ENCODE data around the gene ABCF3.

Gene ABCF3

DNA sequence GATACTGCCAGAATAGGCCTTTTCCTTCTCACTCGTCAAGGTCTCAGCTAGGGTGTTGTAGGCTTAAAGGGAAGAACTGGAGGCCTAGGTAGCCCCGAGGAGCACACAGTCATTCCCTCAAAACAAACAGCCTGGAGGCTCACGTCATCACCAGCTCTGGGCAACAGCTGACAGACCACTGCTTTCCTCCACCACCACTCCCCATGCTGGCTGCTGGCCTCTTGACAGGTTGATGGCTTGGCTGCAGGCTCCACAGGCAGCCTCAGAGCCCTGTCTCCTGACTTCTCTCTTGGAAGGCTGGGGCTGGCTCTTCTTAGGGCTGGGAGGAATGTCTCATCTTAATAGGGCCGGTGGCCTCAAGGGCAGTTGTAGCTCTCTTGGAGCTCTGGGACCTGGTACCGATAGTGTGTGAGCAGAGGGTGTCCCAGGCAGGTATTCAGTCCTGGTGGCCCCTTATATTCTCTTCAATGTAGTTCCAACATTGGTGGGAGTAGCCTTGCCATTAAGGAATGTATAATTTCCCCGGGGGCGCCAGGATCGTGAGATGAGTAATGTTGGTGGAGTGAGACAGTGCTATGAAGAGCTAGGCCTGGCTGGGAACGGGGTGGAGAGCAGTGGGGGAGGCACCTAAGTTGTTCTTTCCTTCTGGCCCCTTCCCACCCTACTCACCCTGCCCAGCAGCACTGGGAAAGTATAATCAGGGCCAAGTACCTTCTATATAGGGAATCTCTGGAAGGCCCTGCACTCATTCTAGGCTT is 17.5 kb upstream of the ABCF3 start:
- DNase-seq, result no peak

DNA sequence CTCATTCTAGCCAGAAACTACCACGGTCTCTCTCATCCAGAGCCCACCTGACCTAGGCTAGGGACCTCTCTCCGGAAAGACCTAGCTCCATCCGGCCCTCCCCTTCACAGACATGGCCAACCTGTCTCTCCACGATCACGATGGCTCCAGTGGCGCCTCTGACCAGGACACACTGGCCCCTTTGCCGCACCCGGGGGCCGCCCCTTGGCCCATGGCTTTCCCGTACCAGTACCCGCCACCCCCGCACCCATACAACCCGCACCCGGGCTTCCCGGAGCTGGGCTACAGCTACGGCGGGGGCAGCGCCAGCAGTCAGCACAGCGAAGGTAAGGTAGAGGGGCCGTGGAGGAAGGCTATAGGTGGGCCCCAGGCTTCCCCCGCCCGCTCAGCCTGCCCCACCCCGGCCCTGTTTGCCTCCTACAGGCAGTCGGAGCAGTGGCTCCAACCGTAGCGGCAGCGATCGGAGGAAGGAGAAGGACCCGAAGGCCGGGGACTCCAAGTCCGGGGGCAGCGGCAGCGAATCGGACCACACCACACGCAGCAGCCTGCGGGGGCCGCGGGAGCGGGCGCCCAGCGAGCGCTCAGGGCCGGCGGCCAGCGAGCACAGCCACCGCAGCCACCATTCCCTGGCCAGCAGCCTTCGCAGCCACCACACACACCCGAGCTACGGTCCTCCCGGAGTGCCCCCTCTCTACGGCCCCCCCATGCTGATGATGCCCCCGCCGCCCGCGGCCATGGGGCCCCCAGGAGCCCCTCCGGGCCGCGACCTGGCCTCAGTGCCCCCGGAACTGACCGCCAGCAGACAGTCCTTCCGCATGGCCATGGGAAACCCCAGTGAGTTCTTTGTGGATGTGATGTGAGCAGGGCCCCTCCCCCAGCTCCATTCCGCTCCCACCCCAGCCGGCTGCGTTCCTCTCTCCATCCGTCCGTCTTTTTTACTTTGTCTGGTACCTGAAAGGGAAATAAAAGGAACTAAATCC is 15.8 kb upstream of the ABCF3 start:
- DNase-seq, result no peak

DNA sequence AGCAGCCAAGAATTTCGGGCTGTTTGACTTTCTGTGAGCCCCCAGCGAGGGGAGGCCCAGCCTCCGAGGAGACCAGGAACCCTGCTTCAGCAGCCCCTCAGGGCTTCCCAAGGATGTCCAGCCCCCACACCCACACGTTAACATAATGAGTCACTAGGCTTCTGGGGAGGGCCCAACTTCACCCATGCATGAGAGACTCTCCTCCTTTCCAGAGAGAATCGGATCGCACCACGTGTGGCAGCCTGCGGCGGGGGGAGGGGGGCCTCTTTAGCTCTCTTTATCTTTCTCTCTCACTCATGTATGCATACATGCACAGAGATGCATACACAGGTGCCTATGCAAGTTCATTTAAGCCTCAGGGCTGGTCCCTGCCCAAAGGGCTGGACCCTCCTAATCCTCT is 14.4 kb upstream of the ABCF3 start:
- DNase-seq, result no peak

DNA sequence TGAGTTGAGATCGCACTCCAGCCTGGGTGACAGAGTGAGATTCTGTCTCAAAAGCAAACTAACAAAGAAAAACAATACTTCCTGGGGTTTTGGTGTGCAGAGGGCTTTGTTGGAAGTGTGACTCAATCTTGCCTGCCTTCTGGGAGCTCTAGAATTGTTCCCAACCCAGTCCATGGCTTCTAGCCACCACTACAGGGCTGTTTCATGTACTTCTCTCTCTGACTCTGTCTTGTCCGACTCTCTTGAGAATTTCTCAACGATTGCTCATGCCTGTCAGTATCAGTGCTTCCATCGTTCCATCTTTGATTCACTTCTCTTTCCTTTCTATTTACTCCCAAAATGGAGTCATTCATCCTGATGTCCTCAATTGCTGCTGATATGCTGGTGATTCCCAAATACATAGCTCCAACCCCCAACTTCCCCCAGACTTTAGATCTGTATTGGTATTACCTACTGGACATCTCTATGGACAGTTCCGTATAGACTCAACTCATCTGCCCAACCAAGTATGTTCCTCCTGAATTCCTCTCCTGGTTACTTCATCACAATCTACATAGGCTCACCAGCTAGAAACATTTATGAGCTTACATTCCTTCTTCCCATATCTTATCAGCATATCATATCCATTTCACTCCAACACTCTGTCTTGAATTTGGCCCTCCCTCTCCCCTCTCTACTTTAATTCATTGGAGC is 13.2 kb upstream of the ABCF3 start:
- DNase-seq, result no peak

DNA sequence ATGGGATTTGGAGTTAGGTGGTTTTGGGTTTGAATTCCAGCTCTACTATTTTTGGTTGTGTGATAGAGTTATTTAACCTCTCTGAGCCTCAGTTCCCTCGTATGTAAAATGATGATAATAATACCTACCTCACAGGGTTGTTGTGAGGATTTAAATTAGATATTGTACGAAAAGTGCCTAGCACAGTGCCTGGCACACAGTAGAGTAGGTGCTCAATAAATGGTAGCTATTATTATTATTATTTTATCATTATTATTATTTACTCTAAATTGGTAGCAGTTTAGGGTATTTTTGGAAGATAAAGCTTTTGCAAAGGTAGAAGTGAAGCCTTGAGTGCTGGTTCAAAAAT is 12.7 kb upstream of the ABCF3 start:
- no peak for DNase-seq

DNA sequence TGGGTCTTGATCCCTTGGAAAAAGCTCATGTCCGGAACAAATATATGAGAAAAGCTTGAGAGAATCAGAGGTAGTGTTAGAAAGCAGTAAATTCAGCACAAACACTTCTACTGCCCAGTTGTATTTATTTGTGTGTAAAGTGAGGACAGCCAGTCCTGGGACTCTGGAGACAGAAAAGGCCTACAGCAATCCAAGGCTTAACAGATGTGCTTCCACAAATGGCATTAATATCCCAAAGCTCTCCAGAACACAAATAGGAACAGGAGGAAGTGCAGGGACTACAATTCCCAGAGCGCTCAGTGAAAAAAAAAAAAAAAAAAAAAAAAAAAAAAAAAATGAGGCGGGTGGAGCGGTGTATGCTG is 11.7 kb upstream of the ABCF3 start:
- no peak for DNase-seq

DNA sequence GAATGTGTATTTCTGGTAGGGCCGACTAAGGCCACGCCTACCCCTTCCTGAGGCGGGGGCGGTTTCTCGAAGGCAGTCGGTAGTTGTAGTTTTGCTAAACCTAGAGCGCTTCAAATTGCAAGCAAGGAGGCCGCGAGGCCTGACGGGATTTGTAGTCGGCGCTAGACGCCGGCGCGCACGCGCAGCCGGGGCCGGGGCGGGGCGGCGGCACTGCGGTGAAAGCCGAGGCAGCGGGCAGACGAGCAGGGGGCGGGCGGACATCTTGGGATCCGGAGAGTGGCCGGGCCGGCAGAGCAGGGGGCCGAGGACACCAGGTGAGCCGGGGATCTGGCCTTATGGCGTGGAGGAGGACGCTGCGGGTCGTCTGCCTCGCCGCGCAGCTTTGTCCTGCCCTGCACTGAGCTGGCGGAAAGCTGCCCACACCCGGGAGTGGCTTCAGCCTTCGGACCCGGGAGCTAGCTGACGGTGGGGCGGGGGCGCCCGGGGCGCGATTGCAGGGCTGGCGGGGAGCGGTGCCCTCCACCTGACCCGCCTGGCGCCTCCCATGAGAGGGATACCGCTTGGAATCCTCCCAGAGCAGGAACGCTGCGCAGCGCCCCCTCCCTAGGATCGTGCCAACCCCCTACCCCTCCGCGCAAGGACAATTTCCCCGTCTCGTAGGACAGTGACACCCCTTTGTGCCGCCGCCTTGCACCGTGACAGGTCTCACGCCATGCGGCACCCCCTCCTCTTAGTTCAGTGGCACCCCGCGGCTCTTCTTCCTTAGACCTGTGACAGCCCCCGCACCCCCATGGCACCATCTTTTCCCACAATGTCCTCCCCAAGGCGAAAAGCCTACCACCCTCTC is 11.1 kb upstream of the ABCF3 start, which contains the start of gene AP2M1:
Gene AP2M1 (plus strand): TSS at position 210 of the 847 bp plus-strand sequence. CDS start 2,139 bp downstream, outside the sequence.
- DNase-seq, result peak; percentile 99

DNA sequence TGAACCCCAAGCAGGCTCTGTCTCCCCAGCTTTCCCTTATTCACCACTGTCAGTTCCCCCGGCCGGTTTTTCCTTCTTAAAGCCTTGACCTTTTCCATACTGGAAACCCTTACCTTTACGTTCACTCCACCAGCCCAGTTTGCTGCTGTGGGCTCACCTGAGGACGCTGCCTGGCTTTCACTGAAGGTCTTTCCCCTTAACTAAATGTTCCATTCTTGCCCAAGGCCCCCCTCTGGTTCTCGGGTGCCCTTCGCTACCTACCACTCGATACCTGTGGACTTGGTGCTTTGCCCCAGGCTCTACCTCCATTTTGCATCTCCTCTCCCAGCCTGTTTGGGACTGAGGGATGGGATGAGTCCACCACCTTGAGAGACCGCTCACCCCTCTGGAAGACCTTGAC is 10.5 kb upstream of the ABCF3 start:
- no peak for DNase-seq

DNA sequence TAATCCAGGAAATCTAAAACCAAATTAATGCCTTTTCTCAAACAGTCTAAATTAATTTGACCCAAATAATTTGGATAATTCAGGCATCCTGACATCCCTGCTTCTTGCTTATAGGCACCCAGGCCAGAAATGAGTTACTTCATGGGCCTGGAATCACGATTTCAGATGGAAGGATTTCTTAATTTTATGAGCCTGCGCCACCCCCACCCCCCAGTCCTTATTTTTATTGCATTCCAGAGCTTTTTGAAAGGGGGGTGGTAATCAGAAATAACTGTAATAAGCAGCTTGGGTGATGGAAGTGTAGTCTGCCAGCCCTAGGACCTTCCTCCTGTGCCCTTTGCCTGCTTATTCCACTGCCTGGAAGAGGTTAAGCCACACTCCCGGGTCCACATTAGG is 10.0 kb upstream of the ABCF3 start:
- no peak for DNase-seq

DNA sequence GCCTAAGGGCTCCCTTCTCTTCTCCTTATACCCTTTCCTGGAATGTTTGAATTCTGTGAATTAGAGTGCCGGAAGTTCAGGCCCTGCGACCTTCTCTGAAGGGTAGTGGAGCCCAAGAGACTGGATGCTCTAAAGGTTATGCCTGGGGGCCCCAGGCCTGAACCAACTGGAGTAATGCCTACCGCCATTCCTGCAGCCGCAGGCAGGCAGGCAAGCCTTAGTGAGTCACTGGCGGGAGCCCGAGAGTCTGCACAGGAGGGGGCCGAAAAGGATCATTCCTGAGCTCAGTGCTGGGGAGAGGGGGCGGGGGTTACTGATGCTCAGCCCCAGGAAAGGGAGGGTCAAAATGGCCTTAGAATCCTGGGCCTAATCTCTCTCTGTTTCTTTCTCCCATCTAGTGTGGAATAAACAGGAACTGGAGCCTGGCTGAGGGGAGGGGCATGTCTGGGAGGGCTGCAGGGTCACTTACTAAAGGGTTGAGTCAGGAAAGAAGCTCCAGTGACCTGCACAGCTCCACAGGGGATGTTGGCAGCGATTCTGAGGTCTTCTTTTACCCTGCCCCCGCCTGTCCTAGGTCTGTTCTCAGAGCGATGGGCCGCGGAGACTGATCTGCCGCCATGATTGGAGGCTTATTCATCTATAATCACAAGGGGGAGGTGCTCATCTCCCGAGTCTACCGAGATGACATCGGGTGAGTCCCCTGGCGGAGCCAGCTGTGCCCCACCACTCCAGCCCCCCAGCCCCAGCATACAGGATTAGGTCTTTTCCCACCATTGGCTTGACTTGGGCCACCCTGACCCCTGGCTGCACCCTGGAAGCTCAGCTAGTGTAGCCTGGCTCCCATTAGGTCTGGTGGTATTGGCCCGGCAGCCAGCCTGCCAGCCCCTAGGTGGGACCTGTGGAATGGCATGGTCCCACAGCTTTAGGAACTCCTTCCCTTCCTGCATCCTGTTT is 9.3 kb upstream of the ABCF3 start:
- DNase-seq, result no peak

DNA sequence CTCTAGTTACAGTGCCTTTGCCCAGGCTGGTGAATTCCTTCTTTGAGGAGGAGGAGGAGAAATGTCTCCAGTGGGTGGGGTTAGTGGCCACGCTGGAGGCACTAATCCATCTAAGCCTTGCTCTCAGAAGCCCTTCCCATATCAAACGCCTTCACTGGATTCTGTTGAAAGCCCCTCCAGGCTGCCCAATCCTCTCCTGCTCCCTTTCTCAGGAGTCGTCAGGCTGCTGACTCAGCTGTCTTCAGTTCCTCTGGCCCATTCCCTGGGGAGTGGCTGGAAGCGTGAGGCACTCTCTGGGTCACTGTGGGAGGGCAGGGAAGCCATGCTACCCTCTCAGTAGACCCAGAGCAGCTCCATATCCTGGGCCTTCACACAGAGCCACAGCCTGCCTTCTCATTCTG is 8.7 kb upstream of the ABCF3 start:
- DNase-seq, result no peak

DNA sequence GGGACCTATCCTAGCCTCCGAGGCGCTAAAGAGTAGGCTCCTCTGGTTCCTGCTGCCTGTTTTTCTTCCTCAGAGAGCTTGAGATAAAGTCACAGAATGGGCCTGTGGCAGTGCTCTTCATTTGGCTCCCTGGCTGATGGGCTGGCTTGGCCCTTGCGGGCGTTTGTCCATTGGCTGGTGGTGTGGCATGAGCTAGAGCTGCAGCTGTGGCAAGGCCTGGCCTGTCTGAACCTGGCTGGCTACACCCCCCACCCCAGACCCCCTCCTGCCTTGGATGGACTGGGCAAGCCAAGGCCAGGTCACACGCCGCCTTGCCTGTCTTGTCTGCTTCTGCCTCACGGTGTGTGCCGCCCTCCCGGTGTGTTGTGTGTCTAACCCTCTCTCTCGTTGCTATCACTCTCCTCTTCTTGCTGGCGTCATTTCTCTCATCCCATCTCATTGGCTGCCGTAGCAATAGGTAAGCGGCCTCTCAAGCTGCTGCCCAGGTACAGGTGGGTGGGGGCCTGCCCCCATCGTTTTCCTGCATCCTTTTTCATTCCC is 8.2 kb upstream of the ABCF3 start:
- DNase-seq, result no peak

DNA sequence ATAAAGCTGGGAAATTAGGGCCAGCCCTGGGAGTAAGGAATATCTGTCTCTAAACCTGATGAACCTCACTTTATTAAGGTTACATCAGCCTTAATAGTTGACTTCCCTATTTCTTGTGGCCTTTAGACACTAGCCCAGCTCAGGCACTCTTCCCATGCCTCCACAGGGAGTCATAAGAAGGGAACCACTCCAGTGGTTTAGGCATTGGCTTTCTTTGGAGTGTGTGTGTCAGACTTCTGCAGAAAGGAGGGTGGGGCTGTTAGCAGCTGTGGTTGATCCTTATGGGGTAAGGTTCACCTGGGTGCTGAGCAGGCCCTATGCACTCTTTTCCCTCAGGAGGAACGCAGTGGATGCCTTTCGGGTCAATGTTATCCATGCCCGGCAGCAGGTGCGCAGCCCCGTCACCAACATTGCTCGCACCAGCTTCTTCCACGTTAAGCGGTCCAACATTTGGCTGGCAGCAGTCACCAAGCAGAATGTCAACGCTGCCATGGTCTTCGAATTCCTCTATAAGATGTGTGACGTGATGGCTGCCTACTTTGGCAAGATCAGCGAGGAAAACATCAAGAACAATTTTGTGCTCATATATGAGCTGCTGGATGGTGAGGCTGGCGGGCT is 7.4 kb upstream of the ABCF3 start:
- DNase-seq, result no peak

DNA sequence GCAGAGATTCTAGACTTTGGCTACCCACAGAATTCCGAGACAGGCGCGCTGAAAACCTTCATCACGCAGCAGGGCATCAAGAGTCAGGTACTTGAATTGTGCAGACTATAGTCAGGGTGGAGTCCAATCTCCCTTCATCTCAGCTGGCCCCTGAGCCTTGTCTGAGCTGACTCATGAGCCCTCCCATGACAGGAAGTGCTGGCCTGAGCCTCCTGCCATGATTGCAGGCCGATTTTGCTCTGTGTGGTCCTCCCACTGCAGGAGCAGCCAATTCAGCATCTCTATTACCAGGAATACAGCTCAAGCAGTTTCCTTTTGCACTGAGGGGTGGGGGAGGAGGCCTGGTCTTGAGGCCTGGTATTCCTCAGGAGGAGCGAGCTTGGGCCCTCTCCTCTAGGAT is 5.8 kb upstream of the ABCF3 start:
- DNase-seq, result no peak

DNA sequence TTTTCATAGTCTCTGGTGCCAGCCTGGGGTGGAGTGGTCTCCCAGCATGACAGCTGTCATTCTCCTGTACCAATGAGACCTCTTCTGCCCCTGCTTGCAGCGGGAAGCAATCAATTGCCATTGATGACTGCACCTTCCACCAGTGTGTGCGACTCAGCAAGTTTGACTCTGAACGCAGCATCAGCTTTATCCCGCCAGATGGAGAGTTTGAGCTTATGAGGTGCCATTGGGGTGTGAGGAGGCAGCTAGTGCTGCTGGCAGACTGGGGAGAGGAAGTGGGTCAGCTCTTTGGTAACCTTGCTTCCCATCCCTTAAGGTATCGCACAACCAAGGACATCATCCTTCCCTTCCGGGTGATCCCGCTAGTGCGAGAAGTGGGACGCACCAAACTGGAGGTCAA is 4.4 kb upstream of the ABCF3 start:
- DNase-seq, result no peak

DNA sequence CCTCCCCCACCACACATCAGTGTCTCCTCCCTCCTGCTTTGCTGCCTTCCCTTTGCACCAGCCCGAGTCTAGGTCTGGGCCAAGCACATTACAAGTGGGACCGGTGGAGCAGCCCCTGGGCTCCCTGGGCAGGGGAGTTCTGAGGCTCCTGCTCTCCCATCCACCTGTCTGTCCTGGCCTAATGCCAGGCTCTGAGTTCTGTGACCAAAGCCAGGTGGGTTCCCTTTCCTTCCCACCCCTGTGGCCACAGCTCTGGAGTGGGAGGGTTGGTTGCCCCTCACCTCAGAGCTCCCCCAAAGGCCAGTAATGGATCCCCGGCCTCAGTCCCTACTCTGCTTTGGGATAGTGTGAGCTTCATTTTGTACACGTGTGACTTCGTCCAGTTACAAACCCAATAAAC is 2.3 kb upstream of the ABCF3 start:
- no peak for DNase-seq

DNA sequence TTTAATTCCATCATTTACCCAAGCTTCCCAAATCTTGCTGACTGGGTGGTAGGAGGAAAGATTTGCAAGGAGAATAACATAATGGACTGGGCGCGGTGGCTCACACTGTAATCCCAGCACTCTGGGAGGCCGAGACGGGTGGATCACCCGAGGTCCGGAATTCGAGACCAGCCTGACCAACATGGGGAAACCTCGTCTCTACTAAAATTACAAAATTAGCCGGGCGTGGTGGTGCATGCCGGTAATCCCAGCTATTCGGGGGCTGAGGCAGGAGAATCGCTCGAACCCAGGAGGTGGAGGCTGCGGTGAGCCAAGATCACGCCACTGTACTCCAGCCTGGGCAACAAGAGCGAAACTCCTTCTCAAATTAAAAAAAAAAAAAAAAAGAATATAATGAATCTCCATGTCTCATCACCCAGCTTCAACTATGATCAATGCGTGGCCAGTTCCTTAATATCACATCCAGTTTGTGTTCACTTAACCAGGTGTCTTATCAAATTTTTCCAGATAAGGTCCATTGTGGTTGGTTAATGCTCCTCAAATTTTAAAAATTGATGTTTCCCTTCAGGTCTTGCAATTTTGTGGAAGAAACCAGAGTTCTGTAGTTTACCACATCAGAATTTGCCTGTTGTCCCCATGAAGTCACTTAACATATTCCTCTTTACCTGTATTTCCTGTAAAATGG is 1.3 kb upstream of the ABCF3 start:
- no peak for DNase-seq

DNA sequence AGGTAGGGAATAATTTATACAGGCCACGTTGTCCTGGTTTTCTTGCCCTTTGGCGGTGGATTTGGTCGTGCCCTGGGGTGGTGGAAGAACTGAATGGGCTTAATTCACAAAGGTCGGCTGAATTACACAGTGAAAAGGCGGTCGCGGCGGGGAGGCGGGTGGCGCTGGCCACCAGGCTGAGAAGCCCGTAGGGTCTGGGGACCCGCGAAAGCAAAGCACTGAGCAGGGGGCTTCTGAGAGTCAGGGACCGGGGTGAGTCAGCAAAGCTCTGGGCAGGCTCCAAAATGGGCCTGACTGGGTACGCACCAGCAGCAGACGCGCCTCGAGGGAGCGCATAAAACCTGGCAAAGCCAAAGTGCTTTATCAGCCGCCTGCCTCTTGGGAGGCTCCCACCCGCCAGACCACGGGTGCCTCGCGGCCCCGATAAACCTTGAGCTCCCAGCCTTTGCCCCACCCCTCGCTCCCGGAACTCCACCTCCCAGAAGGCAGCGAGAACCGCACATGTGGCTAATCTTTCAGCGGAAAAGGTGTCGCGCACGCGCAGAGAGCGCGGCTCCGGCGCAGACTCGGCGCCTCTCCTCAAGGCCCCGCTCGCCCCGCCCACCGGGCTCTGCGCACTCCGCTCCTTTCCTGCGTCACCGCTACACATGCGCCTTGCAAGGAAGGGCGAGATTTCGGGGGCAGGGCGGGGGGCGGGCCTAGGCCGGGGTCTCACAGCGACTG is 377 bp upstream of the ABCF3 start:
- peak; percentile 99 for DNase-seq

DNA sequence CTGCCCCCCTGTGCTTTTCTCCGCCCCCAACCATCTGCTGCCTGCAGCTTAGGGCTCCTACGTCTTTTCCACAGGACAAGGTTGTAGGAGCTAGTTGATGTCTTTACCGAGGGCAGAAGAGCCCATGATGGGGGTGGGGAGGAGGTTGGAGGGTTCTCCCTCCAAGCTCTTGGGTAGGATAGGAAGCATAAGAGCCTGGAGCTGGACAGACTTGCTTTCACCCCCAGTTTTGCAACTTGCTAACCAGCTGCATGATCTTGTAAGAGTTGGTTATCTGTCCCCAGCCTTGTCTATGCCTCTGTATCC is 856 bp downstream of the ABCF3 start:
- DNase-seq, result no peak

DNA sequence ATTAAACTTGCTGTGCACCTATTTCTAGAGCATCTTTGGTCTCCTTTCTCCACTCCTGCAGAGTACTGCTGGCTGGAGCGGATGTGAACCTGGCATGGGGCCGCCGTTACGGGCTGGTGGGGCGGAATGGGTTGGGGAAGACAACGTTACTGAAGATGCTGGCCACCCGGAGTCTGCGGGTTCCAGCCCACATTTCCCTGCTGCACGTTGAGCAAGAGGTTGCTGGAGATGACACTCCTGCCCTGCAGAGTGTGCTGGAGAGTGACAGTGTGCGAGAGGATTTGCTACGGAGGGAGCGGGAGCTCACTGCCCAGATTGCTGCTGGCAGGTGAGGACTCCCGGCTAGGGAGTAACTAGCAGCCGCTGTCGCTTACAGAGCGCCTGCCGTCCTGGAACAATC is 2.1 kb downstream of the ABCF3 start:
- DNase-seq, result no peak
